ENCODE data around the gene CD300C. TPM values are rescaled to one million over a fixed set of nuclear protein-coding genes. Genes with fewer than 3 reads are reported as not detected.
A peak's percentile ranks its signal among the peaks of the same experiment; 100 is the strongest.
"Not testable (repeated sequence)": the region's sequence is repeated elsewhere in the genome, so short reads cannot be mapped to it uniquely, and the experiment has no call there.

The CD300C gene
- total RNA-seq, 1 donor from 2014 or later, result not detected

GRCh38 chr17:74512036-74512435 is 33.9 kb downstream of the CD300C start:
- no peak for DNase-seq

GRCh38 chr17:74508156-74508555 is 37.8 kb downstream of the CD300C start:
- DNase-seq, result no peak

- not testable (repeated sequence) for DNase-seq
Measured at GRCh38 chr17:74503949-74504348, 42.0 kb downstream of the CD300C start.

- DNase-seq, result no peak
Measured at GRCh38 chr17:74502861-74503260, 43.1 kb downstream of the CD300C start.

GRCh38 chr17:74499992-74500391 is 45.9 kb downstream of the CD300C start:
- DNase-seq, result no peak

- no peak for DNase-seq
Measured at GRCh38 chr17:74497471-74497870, 48.4 kb downstream of the CD300C start.

GRCh38 chr17:74493331-74493833 is 52.5 kb downstream of the CD300C start:
- DNase-seq, result peak; percentile 77

- DNase-seq, result no peak
Measured at GRCh38 chr17:74491626-74492025, 54.3 kb downstream of the CD300C start.

Other genes with a start within 250 kb of the CD300C start
- gene KIF19, start 219.9 kb downstream of the CD300C start, total RNA-seq, result 6.4 and 16.3 TPM in 2 replicates
- 0.17 TPM in 1 of 2 replicates, not detected in the other for gene BTBD17, start 184.2 kb downstream of the CD300C start, total RNA-seq
- 0.09 and 0.68 TPM in 2 replicates for gene GPR142, start 178.6 kb downstream of the CD300C start, total RNA-seq
- 1.8 and 2.0 TPM in 2 replicates for gene GPRC5C, start 114.0 kb downstream of the CD300C start, total RNA-seq
- gene CD300A, start 79.5 kb downstream of the CD300C start, total RNA-seq, result not detected in 2 replicates
- gene CD300LB, start 14.6 kb downstream of the CD300C start, total RNA-seq, result not detected in 2 replicates
- not detected in 2 replicates for gene CD300H, start 21.4 kb upstream of the CD300C start, total RNA-seq
- not detected in 2 replicates for gene CD300LD, start 46.2 kb upstream of the CD300C start, total RNA-seq
- not detected in 2 replicates for gene CD300E, start 77.6 kb upstream of the CD300C start, total RNA-seq
- not detected in 2 replicates for gene CD300LF, start 166.8 kb upstream of the CD300C start, total RNA-seq
- 0.17 and 0.37 TPM in 2 replicates for gene RAB37, start 191.1 kb upstream of the CD300C start, total RNA-seq
- 10.4 and 22.5 TPM in 2 replicates for gene NHERF1, start 202.5 kb upstream of the CD300C start, total RNA-seq
- 29.9 and 37.6 TPM in 2 replicates for gene NAT9, start 230.2 kb upstream of the CD300C start, total RNA-seq

Measured in dermis blood vessel endothelial cell (primary cell).